Cardiac fibroblast (primary cell): ENCODE measurements around the gene SLC35F1.

ENCODE experiments used
- DNase-seq, 2 donors: peaks; one replicate each; pipeline versions ENCODE4 v3.0.0 to v3.0.0-alpha.2; 2010; ENCODE audit warnings: low read depth in 2 of 2
- H3K4me3 ChIP-seq, 2 donors: replicated peaks in 1 of 2; 1 replicate in 1 of 2; 2 replicates in 1 of 2; pipeline ENCODE4 v1.5.1; 2011; ENCODE audit warnings: low read depth in 2 of 2, low read length in 2 of 2, mild to moderate bottlenecking in 2 of 2, moderate library complexity in 1 of 2
- CTCF ChIP-seq: IDR thresholded peaks from one replicate; pipeline ENCODE4 v1.5.1; 2011; ENCODE audit warnings: low read depth, mild to moderate bottlenecking, low read length, inconsistent platforms

SLC35F1 gene

GRCh38 chr6:118335325-118335816 is 428.3 kb downstream of the SLC35F1 start:
- DNase-seq = no peak
- TF ChIP-seq CTCF = no peak
- no peak overlapping the region for H3K4me3 ChIP-seq

- no peak overlapping the region for H3K4me3 ChIP-seq
- no peak for DNase-seq
- TF ChIP-seq CTCF = no peak
Measured at GRCh38 chr6:118344014-118344670, 437.1 kb downstream of the SLC35F1 start.

GRCh38 chr6:118350881-118351430 is 443.9 kb downstream of the SLC35F1 start:
- no peak for TF ChIP-seq CTCF
- no peak overlapping the region for H3K4me3 ChIP-seq
- DNase-seq = no peak

- no peak overlapping the region for H3K4me3 ChIP-seq
- no peak for TF ChIP-seq CTCF
- no peak for DNase-seq
Measured at GRCh38 chr6:118353564-118353963, 446.5 kb downstream of the SLC35F1 start.

- no peak for TF ChIP-seq CTCF
- DNase-seq = no peak
- no peak overlapping the region for H3K4me3 ChIP-seq
Measured at GRCh38 chr6:118354641-118355040, 447.6 kb downstream of the SLC35F1 start.

GRCh38 chr6:118356054-118356453 is 449.0 kb downstream of the SLC35F1 start:
- DNase-seq = no peak
- no peak for TF ChIP-seq CTCF
- no peak overlapping the region for H3K4me3 ChIP-seq

GRCh38 chr6:118356686-118357085 is 449.6 kb downstream of the SLC35F1 start:
- DNase-seq = no peak
- no peak for TF ChIP-seq CTCF
- H3K4me3 ChIP-seq = no peak overlapping the region
